Stomach (tissue), 4 donors: ENCODE measurements around the gene RGL2.

Source experiments
- CTCF ChIP-seq, 7 experiments: fragments of 450-650 bp in 4 of 7; fragments of 200-600 bp in 3 of 7; sonication (generic) in 3 of 7; IDR thresholded peaks; one replicate each; pipeline ENCODE4 v1.5.1; 2016 to 2019; ENCODE audit warnings: antibody characterized with exemption in 7 of 7, control low read depth in 2 of 7, mild to moderate bottlenecking in 1 of 7
- POLR2A ChIP-seq, 4 donors: fragments of 450-650 bp; IDR thresholded peaks; one replicate each; pipeline ENCODE4 v1.6.1; 2016; ENCODE audit warnings: antibody characterized with exemption in 4 of 4, control low read depth in 2 of 4, mild to moderate bottlenecking in 1 of 4, moderate library complexity in 1 of 4
- POLR2AphosphoS5 ChIP-seq, 3 donors: sonication (generic); formaldehyde crosslinking; IDR thresholded peaks; one replicate each; pipeline ENCODE4 v1.6.1; 2016; ENCODE audit warnings: antibody characterized with exemption in 3 of 3

GRCh38 chr6:33329058-33329457 lies 30.3 kb upstream of the RGL2 start:
- TF ChIP-seq POLR2AphosphoS5 (IDR thresholded peaks at IDR 0.05) (no peak), POLR2A (IDR thresholded peaks at IDR 0.05) (no peak), CTCF (IDR thresholded peaks at IDR 0.05) (no peak)
